Activated CD4-positive, alpha-beta T cell treated with anti-CD3 and anti-CD28 coated beads, Interleukin-2, amount 50 U/mL, for 16 hours (primary cell): Measurements from ENCODE around the gene TNFRSF6B.

Experiments used
- DNase-seq: peaks from one replicate; pipeline ENCODE4 v3.0.0-alpha.2; 2020

TNFRSF6B gene

DNA sequence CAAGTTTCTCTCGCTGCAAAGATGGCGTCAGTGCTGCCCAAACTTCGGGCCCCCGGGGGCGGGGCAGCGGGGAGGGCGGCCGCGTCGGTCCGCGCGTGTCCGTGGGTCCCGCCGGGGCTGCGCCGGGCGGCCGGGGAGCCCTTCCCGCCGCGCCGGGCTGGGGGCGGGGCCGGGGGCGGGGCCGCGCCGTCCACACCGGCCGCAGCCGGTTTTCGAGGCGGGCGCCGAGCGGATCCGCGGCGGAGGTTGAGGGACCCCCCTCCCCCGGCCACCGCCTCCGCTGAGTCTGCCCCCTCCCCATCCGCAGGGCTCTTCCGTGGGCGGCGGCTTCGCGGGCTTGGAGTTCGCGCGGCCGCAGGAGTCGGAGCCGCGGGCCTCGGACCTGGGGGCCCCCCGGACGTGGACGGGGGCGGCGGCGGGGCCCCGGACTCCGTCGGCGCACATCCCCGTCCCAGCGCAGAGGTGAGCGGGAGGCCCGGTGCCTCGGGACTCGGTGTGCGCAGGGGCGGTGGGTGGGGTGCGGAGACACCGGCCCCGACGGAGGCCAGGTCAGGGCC, 43.7 kb downstream of the TNFRSF6B start:
- peak; percentile 33 for DNase-seq

DNA sequence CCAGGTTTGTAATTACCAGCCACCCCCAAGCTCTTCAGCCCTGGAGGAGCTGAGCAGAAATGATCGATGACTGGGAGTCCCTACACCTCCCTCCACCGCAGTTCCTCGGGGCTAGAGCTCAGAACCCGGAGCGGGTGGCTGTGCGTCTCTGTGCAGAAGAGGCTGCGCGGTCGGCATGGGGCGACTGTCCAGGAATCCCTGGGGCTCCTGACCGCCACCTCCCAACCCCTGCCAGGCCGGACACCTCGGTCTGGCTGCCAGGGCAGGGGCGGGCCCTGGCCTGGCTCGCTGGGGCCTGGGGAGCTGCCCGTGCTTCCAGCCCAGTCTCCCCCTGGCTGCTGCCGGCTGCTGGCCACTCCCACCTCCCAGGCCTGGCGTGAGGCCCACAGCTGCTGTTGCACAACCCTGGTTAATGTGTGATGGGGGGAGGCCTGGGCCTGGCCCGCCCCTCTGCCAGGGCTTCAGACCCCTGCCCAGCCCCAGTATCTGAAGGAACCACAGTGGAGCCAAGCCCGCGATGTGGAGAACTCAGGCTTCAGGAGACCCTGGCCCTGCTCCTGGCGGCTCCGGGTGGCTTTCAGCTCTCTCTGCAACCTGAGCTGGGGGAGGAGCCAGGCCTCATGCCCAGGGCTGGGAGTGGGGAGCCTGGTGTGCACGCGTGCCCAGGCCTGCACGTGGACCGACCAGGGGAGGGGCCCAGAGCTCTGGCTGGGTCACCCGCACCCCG, 44.3 kb downstream of the TNFRSF6B start:
- DNase-seq = peak; percentile 33

DNA sequence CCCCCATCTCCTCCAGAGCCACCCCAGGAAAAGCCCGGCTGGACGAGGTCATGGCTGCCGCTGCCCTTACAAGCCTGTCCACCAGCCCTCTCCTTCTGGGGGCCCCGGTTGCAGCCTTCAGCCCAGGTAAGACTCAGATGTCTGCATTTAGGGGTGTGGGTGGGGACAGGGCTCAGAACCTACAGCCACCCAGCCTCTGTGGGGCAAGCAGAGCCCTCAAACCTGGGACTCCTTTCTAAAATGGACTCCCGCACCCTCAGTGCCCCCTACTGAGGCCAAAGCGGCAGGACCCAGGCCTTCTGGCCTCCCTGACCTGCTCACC, 44.9 kb downstream of the TNFRSF6B start:
- no peak for DNase-seq

DNA sequence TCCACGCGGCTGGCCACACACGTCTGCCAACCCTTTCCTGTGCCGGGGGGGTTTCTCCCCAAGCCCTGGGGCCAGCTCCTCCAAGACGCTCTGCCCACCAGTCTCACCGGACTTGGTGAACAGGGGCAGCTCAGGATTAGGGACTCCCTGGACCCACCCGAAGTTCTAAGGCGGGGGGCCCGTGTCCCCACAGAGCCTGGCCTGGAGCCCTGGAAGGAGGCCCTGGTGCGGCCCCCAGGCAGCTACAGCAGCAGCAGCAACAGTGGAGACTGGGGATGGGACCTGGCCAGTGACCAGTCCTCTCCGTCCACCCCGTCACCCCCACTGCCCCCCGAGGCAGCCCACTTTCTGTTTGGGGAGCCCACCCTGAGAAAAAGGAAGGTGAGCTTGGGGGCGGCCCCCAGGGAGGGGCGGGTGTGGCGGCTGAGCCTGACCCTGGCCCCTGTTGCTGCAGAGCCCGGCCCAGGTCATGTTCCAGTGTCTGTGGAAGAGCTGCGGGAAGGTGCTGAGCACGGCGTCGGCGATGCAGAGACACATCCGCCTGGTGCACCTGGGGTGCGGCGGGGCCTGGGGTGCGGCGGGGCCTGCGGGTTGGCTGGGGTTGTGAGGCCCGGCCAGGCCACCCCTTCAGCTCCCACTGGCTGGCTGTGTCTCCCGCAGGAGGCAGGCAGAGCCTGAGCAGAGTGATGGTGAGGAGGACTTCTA, 45.4 kb downstream of the TNFRSF6B start:
- DNase-seq = no peak

DNA sequence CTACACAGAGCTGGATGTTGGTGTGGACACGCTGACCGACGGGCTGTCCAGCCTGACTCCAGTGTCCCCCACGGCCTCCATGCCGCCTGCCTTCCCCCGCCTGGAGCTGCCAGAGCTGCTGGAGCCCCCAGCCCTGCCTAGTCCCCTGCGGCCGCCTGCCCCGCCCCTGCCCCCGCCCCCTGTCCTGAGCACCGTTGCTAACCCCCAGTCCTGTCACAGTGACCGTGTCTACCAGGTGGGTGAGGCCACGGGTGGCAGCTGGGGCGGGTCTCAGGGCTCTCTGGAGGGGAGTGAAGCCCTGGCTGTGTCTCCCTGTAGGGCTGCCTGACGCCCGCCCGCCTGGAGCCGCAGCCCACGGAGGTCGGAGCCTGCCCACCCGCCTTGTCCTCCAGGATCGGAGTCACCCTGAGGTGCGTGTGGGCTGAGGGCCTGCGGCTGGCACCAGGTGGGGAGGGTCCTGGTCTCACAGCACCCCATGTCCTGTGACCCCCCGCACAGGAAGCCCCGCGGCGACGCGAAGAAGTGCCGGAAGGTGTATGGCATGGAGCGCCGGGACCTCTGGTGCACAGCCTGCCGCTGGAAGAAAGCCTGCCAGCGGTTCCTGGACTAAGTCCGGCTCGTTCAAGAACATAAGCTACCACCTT, 46.1 kb downstream of the TNFRSF6B start:
- no peak for DNase-seq

DNA sequence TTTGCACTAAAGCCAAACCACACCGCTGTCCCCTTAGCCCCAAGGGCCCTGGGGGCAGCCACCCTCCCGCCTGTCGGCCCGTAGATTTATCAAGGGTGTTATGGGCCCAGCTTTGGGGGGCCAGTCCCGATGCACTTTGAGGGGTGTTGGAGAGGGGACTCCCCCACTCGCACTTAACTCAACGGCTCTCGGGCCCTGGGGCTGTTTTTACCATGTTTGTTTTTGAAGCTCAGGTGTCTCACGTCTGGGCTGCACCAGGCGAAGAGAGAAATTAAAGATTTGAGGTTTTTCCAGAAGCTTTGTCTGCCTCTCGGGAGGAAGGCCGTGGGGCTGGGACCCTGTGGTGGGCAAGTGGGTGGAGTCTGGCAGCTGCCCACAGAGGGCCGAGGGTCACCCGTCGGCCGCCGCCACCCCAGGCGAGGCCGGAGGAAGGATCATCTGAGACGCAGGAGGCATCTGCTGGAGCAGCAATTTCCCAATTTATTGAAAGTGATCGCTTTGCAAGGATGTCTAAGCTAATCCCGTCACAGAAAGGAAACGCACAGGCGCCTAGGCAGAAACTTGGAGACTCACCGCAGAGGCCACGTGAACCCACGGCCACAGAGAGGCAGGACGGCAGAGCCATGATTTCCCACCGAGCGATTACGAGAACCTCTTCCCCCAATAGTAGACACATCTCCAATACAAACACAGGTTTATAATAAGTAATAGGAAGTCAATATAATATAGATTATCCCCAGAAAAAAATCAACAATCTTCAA, 46.9 kb downstream of the TNFRSF6B start:
- DNase-seq = no peak

DNA sequence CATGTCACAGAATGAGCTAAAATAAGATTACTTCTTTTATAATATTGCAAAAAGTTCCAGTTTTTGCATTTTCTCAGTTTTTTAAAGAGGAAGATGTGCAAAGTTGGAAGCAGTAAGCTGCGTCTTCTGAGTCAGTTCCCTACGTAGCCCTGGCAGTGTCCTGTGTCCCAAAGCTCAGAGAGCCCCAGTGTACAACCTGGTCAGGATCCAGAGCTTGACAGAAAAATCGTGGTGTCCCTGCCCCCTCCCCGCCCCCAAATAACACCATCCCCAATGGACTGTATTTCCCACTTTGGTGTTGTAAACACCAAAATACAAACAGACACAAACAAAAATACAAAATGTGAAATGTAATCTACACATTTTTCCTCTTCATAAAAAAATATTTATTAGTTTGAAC, 47.7 kb downstream of the TNFRSF6B start:
- no peak for DNase-seq

DNA sequence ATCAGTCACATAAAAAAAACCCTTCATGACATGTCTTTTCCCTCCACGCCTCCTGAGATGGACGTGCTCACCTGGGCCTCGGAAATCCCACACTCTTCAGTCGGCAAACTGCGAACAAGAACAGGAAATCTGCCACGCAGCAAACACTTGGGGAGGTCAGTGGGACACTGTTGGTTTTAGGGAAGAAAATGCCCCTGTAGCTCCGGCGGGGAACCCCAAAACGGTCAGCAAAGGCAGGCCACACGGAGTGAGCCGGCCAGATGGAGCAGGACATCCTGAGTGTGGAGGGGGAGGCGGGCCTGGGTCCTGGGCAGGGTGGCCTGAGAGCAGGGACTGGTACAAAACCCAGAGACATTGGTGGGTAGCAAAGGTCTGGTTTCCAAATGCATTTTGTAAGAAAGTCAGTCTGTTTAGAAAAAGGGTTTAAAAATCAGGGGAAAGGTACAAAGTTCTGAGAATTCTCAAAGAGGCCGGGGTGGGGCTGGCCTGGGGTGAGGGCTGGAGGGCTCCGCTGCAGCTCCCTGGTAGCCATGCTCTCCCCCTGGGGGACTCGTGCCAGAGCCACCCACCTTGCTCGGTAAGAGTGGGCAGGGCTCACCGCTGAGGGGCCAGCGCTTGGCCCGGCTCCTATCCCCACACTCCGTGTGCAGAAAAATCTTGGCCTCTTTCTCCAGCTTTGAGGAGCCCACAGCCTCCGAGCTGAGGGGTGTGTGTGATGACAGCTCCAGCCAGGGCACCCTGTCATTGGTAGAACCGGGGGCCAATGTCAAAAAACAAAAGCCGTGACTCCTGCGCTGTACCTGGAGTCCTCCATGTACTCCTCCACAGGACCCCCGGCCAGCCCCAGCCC, 48.3 kb downstream of the TNFRSF6B start:
- no peak for DNase-seq

DNA sequence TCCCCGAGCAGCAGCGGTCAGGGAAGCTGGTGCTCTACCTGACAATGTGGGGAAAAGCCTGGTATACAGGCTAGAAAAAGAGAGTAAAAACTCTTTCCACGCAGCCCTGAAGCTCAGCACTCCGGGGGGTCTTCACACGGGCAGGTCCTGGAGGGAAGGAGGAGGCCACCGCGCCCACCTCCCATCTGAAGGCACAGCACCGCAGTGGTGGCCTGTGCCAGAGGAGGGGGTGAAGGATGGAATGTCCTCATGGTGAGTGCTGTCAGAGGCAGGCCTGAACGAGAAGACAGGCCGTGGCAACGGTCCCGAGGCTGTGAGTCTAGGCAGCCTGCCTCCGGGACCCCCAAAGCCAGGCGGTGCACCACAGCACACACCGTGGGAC, 49.0 kb downstream of the TNFRSF6B start:
- no peak for DNase-seq

DNA sequence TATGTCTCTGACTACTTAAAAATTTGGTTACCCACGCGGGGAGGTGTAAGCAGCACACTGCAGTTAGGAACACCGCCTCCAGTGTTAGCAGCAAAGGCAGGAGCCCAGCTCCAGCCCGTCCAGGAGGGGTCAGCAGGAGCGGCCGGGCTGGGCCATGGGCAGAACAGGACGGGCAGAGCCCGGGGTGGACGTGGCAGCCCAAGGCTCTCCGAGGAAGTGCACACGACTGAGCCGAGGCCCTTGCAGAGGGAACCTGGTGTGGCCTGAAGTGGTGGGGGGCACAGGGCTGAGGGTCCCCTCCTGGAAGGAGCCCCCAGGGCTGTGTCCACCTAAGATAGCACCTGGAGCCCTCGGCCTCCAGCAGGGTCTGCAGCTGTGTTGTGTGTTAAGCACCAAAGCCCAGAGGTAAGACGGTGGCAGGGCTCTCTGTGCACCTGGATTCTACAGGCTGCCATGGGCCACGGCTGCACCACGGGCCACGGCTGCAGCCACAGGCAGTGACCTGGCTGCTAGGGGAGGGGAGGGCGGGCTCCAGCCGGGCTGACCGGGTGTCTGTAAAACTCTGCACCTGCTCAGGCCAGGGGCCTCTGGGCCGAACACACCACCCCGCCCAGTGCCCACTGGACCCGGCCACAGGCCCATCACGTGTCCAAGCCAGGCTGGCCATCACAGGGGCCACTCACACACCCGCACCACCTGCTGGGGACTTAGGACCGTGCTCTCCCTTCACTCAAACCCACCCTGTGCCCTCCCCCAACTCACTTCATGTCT, 49.7 kb downstream of the TNFRSF6B start:
- DNase-seq = no peak

DNA sequence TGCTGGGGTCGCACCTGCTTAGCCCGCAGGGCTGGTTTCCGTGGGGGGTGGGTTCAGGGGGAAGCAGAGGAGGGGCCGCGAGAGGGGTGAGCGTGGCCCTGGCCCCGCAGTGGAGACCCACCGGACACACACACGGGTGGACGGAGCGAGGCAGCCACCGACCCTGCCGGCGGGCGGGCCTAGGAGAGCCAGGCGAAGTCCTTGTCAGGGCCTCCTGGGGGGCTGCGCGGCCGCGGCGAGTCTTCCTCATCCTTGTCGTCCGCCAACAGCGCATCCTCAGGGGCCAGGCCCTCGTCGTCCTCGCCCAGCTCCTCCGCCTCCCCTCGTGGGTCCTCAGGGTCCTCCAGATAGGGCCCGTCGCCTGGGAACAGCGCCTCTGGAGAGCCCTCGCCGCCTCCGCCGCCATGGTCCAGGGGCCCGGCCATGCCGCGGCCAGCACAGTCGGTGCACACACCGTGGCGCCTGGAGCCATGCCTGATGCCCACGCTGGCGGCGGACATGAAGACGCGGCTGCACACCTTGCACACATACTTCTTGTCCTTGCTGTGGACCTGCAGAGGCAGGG, 50.4 kb downstream of the TNFRSF6B start:
- no peak for DNase-seq

DNA sequence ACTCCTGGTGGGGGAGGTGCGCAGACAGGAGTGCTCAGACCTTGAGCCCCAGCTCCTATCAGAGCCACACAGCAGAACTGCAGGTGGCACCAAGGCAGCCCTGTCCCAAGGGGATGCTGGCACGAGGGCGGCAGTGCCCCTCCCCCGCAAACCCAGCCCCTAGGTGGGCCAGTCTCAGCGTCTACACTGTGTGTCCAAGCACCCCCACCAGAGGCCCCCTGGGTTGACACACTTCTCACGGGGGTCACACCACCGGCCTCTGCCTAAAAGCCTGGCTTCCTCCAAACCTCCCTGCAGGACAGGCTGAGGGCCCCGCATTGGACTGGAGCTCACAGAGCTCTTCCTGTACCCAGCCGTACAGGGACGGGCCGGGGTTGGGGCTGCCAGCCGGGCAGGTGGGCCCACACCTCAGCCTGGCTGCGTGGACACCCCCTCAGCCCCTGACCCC, 51.2 kb downstream of the TNFRSF6B start:
- DNase-seq = no peak
